ENCODE data around the gene RASSF10. TPM values are rescaled to one million over a fixed set of nuclear protein-coding genes. Genes with fewer than 3 reads are reported as not detected.

RASSF10 gene
- total and polyA plus RNA-seq, 3 experiments from 2014 or later: not detected

DNA sequence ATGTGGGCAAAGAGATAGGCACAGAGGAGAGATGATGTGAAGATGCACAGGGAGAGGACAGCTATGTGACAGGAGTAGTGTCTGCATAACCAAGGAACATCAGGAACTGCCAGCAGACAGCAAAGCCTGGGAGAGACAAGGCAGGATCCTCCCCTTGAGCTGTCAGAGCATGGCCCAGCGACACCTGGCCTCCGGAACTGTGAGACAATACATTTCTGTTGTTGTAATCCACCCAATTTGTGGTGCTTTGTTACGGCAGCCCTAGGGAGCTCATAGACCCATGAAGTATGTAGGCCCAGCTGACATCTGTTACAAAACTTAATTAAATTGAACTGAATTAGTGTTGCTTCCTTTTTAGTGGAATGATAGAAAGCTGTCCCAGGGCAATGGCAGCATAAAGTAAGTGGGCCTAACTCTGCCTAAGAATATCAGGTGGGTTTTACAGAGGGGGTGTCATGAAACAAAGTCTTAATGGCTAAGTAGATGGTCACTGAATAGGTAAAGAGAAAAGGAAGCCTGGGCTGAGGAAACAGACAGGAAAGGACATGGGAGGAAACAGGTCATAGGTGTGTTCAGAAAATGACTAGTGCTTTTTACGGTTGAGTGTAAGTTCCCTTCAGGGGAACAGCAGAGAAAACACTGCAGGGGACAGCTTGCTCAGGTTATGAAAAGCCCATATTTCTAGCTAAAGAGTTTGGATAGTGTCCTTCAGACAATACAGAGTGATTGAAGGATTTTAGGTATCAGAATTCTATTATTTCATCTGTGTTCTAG lies 24.8 kb downstream of the RASSF10 start:
- Histone ChIP-seq H3K27me3 (ENCODE audit: insufficient read depth, low read length, poor library complexity, severe bottlenecking) (peaks cover 8% of the 10 kb centered on the region), H3K36me3 (ENCODE audit: insufficient read depth, low read length) (no peaks in the 10 kb centered on the region), H3K4me3 (ENCODE audit: low read length) (no peak overlapping the region), H3K4me1 (ENCODE audit: insufficient read depth, low read length) (no peaks in the 10 kb centered on the region), H3K27ac (ENCODE audit: low read depth, low read length) (no peak overlapping the region), H3K9me3 (ENCODE audit: low read length) (no peaks in the 10 kb centered on the region)
- no peak for DNase-seq
- ChIA-PET POLR2A (no interaction called here), CTCF (no interaction called here)
- Mint-ChIP-seq H3K9me3 (no peaks in the 10 kb centered on the region), H3K4me3 (no peak overlapping the region), H3K27me3 (peaks cover 7 to 32% of the 10 kb centered on the region in 2 donors), H3K4me1 (no peaks in the 10 kb centered on the region), H3K27ac (no peak overlapping the region), H3K36me3 (no peaks in the 10 kb centered on the region)

DNA sequence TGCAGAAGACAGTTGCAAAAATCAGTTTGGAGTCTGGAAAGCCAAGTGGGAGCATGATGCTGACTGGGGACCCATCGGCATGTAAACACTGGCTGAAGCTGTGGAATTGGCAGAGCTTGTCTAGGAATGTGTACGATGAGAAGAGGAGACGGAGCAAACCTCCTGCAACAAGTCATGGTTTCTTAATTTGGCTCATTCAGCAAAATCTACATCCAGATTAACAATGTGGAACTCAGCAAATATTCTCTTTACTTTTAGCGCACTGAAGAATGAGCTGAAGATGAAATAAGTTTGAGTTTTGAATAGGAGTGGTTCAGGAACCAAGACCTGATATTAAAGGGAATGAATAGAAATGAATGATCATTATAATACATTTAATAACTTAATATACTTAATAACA lies 26.6 kb downstream of the RASSF10 start:
- Mint-ChIP-seq H3K4me3 (no peak overlapping the region), H3K9me3 (peaks cover 0 to 1% (median 0%) of the 10 kb centered on the region in 5 donors), H3K36me3 (no peaks in the 10 kb centered on the region), H3K27ac (no peak overlapping the region), H3K27me3 (peaks cover 13 to 40% of the 10 kb centered on the region in 2 donors), H3K4me1 (no peaks in the 10 kb centered on the region)
- Histone ChIP-seq H3K27ac (ENCODE audit: low read depth, low read length) (no peak overlapping the region), H3K36me3 (ENCODE audit: insufficient read depth, low read length) (no peaks in the 10 kb centered on the region), H3K4me3 (ENCODE audit: low read length) (no peak overlapping the region), H3K4me1 (ENCODE audit: insufficient read depth, low read length) (no peaks in the 10 kb centered on the region), H3K27me3 (ENCODE audit: insufficient read depth, low read length, poor library complexity, severe bottlenecking) (peaks cover 8% of the 10 kb centered on the region), H3K9me3 (ENCODE audit: low read length) (no peaks in the 10 kb centered on the region)
- no peak for DNase-seq
- ChIA-PET CTCF (no interaction called here), POLR2A (no interaction called here)

DNA sequence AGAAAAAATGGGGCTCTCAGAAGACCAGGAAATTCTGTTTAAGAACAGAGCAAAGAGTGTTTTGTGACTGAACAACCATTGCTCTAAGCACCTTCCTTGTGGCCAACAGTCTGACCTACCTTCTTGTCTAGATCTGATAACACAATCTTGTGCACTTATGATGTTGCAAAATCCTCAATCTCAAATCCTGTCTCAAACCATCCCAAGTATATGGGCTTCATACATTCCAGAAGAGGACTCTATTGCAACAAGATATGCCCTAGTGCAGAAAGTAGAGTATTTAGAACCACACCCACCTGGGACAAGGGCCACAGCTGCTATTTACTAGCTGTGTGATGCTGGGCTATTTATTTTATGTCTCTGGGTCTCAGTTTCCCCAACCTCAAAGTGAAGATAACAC lies 27.1 kb downstream of the RASSF10 start:
- no peak overlapping the region for H3K27ac Mint-ChIP-seq
- POLR2A ChIA-PET: no interaction called here
- no peaks in the 10 kb centered on the region for H3K36me3 Mint-ChIP-seq
- H3K4me1 ChIP-seq (ENCODE audit: insufficient read depth, low read length): no peaks in the 10 kb centered on the region
- peaks cover 13 to 44% of the 10 kb centered on the region in 2 donors for H3K27me3 Mint-ChIP-seq
- CTCF ChIA-PET: no interaction called here
- no peaks in the 10 kb centered on the region for H3K36me3 ChIP-seq (ENCODE audit: insufficient read depth, low read length)
- H3K27ac ChIP-seq (ENCODE audit: low read depth, low read length): no peak overlapping the region
- H3K27me3 ChIP-seq (ENCODE audit: insufficient read depth, low read length, poor library complexity, severe bottlenecking): peaks cover 8% of the 10 kb centered on the region
- DNase-seq: no peak
- H3K4me1 Mint-ChIP-seq: no peaks in the 10 kb centered on the region
- H3K4me3 ChIP-seq (ENCODE audit: low read length): no peak overlapping the region
- no peak overlapping the region for H3K4me3 Mint-ChIP-seq
- no peaks in the 10 kb centered on the region for H3K9me3 ChIP-seq (ENCODE audit: low read length)
- peaks cover 0 to 1% (median 0%) of the 10 kb centered on the region in 5 donors for H3K9me3 Mint-ChIP-seq

DNA sequence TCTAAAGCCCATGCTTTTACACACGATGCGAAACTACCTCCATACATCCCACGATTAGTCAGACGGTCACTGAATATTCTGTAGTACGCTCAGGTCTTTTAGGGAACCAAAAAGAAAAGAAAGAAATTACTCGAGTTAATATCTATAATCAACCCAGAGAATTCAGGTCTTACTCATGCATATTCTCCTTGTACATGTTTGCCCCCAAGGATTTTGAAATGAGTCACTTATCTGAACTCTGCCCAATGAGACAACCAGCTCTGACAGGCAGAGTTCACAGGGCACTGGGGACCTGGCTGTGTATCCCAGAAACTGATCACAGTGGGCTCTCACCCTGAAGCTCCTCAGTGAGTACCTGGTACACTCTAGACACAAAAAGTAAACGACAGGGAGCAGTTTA lies 29.2 kb downstream of the RASSF10 start:
- DNase-seq: no peak
- Mint-ChIP-seq H3K4me3 (no peak overlapping the region), H3K4me1 (no peaks in the 10 kb centered on the region), H3K9me3 (peaks cover 0 to 1% (median 0%) of the 10 kb centered on the region in 5 donors), H3K27ac (no peak overlapping the region), H3K36me3 (no peaks in the 10 kb centered on the region), H3K27me3 (peaks cover 15 to 45% of the 10 kb centered on the region in 2 donors)
- Histone ChIP-seq H3K9me3 (ENCODE audit: low read length) (no peaks in the 10 kb centered on the region), H3K27ac (ENCODE audit: low read depth, low read length) (no peak overlapping the region), H3K27me3 (ENCODE audit: insufficient read depth, low read length, poor library complexity, severe bottlenecking) (peaks cover 8% of the 10 kb centered on the region), H3K4me3 (ENCODE audit: low read length) (no peak overlapping the region), H3K36me3 (ENCODE audit: insufficient read depth, low read length) (no peaks in the 10 kb centered on the region), H3K4me1 (ENCODE audit: insufficient read depth, low read length) (no peaks in the 10 kb centered on the region)
- CTCF ChIA-PET: no interaction called here
- POLR2A ChIA-PET: no interaction called here

DNA sequence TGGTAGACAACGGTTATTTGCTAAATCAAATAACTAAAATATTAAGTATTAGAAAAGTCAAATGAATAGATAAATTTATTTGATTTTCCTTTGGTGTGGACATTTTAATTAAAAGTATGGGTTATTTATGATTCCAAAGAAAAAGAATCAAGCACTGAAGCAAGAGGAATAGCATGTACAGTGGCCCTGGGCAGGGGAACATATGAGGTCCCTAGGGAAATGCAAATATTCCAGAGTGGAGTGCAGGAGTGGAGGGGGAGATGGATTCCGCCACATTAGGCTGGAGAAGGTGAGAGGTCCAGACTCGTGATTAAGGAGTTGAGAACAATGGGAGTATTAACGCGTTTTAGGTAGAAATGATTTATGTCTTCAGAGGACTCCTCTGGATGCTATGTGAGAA lies 30.0 kb downstream of the RASSF10 start:
- no peak overlapping the region for H3K27ac Mint-ChIP-seq
- DNase-seq: no peak
- H3K36me3 ChIP-seq (ENCODE audit: insufficient read depth, low read length): no peaks in the 10 kb centered on the region
- POLR2A ChIA-PET: no interaction called here
- no peak overlapping the region for H3K4me3 ChIP-seq (ENCODE audit: low read length)
- no peaks in the 10 kb centered on the region for H3K4me1 ChIP-seq (ENCODE audit: insufficient read depth, low read length)
- H3K27me3 ChIP-seq (ENCODE audit: insufficient read depth, low read length, poor library complexity, severe bottlenecking): peaks cover 4% of the 10 kb centered on the region
- no peaks in the 10 kb centered on the region for H3K36me3 Mint-ChIP-seq
- no peaks in the 10 kb centered on the region for H3K4me1 Mint-ChIP-seq
- peaks cover 15 to 43% of the 10 kb centered on the region in 2 donors for H3K27me3 Mint-ChIP-seq
- CTCF ChIA-PET: no interaction called here
- no peaks in the 10 kb centered on the region for H3K9me3 ChIP-seq (ENCODE audit: low read length)
- no peak overlapping the region for H3K27ac ChIP-seq (ENCODE audit: low read depth, low read length)
- no peak overlapping the region for H3K4me3 Mint-ChIP-seq
- peaks cover 0 to 1% (median 0%) of the 10 kb centered on the region in 5 donors for H3K9me3 Mint-ChIP-seq

DNA sequence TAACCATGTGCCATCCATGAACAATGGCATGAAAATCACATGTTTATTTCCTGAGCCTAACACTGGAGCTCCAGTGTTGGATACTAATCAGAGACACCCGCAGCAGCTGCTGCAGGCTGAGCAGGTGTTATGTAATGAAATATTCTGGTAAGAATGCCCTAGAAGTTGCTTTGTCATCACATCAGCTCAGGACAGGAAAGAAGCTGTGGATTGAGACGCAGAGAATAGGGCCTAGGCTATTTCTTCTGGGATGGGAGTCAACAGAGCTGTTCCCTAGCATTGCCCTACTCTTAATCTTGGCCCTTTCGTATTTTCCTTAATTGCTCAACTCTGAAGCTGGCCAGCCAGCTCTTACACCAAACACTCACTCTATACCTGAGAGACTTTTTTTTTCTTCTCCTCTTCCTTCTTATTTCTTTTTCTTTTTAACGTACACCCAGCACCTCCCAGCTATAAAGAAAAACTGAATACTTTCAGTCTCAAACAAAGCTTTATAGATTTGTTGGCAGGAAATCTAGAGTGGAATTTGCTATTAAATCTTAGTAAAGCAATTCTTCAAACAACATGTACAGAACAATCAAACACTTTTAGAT lies 31.9 kb downstream of the RASSF10 start:
- H3K27ac ChIP-seq (ENCODE audit: low read depth, low read length): no peak overlapping the region
- H3K9me3 Mint-ChIP-seq: peaks cover 0 to 1% (median 0%) of the 10 kb centered on the region in 5 donors
- H3K27me3 ChIP-seq (ENCODE audit: insufficient read depth, low read length, poor library complexity, severe bottlenecking): peaks cover 4% of the 10 kb centered on the region
- CTCF ChIA-PET: no interaction called here
- no peaks in the 10 kb centered on the region for H3K36me3 ChIP-seq (ENCODE audit: insufficient read depth, low read length)
- peaks cover 8 to 29% of the 10 kb centered on the region in 2 donors for H3K27me3 Mint-ChIP-seq
- H3K4me1 ChIP-seq (ENCODE audit: insufficient read depth, low read length): no peaks in the 10 kb centered on the region
- no peak overlapping the region for H3K4me3 ChIP-seq (ENCODE audit: low read length)
- H3K4me1 Mint-ChIP-seq: no peaks in the 10 kb centered on the region
- H3K36me3 Mint-ChIP-seq: no peaks in the 10 kb centered on the region
- H3K9me3 ChIP-seq (ENCODE audit: low read length): no peaks in the 10 kb centered on the region
- DNase-seq: no peak
- POLR2A ChIA-PET: interaction anchor here (0.8 kb wide), 1 partner anchor 19 kb away, joined by 5 read pairs; no protein-coding TSS in a partner anchor
- no peak overlapping the region for H3K4me3 Mint-ChIP-seq
- peak overlapping the region in 1 of 8 donors; percentile 34 for H3K27ac Mint-ChIP-seq

DNA sequence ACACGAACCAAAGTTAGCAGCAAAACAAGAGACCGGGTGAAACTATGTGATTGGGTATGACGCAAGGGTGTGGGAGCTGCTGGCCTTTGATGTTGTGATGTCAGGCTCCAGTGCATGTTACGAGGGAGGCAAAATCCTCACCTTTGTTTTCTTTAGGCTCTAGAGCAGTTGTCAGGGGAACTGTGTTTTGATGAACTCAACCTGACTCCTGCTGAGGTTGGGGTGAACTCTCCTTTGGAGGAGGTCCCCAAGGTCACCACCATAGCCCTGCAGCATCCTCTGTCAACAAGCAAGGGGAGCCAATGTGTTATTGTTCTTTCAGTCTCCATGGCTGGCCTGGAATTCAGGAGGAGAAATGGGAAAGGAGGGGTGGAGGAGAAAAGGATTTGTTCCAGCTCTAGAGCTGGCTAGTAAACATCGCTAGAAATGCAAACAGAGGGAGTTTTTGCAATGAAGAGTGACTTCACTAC lies 33.8 kb downstream of the RASSF10 start:
- H3K27me3 Mint-ChIP-seq: peaks cover 8 to 22% of the 10 kb centered on the region in 2 donors
- DNase-seq: no peak
- POLR2A ChIA-PET: no interaction called here
- H3K4me1 ChIP-seq (ENCODE audit: insufficient read depth, low read length): no peaks in the 10 kb centered on the region
- no peaks in the 10 kb centered on the region for H3K4me1 Mint-ChIP-seq
- H3K27ac Mint-ChIP-seq: no peak overlapping the region
- H3K27ac ChIP-seq (ENCODE audit: low read depth, low read length): no peak overlapping the region
- H3K36me3 Mint-ChIP-seq: no peaks in the 10 kb centered on the region
- H3K36me3 ChIP-seq (ENCODE audit: insufficient read depth, low read length): no peaks in the 10 kb centered on the region
- H3K9me3 Mint-ChIP-seq: peaks cover 0 to 1% (median 0%) of the 10 kb centered on the region in 5 donors
- H3K9me3 ChIP-seq (ENCODE audit: low read length): no peaks in the 10 kb centered on the region
- CTCF ChIA-PET: no interaction called here
- H3K4me3 Mint-ChIP-seq: no peak overlapping the region
- H3K27me3 ChIP-seq (ENCODE audit: insufficient read depth, low read length, poor library complexity, severe bottlenecking): peaks cover 4% of the 10 kb centered on the region
- no peak overlapping the region for H3K4me3 ChIP-seq (ENCODE audit: low read length)

DNA sequence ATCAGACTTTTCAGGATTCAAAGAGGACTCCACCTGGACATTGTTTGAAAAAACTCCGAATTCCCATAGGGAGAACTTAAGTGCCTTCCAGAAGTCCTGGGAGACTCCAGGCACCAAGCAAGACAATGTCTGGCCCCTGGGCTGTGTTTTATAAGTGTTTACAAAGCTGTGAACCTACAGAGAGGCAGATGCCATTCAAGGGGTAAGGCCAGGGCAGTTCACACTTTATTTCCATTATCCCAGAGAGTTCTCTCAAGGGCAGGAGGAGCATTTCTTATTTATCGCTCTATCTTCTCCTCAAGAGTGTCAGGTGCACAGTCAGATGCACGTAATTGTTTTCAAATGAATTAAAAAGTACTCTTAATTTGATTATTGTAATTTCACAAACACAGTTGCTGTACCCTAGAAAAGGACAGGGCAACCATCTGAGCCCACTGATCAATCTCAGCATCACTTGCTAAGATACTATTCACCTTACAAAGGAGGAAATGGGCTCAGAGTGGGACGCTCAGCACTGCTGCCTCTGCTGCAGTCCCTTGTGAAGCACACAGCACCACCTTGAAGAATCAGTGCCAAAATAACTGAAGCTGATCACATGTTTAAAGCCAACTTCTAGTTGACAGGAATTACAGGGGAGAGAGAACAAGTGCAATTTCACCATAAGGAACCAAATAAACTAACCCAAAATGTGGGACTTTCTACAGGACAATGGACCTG lies 35.0 kb downstream of the RASSF10 start:
- no peaks in the 10 kb centered on the region for H3K4me1 ChIP-seq (ENCODE audit: insufficient read depth, low read length)
- POLR2A ChIA-PET: no interaction called here
- Mint-ChIP-seq H3K27ac (no peak overlapping the region), H3K27me3 (peaks cover 7 to 13% of the 10 kb centered on the region in 2 donors), H3K36me3 (no peaks in the 10 kb centered on the region), H3K9me3 (peaks cover 0 to 1% (median 0%) of the 10 kb centered on the region in 5 donors), H3K4me1 (no peaks in the 10 kb centered on the region), H3K4me3 (no peak overlapping the region)
- no peak for DNase-seq
- CTCF ChIA-PET: no interaction called here
- no peaks in the 10 kb centered on the region for H3K9me3 ChIP-seq (ENCODE audit: low read length)
- no peaks in the 10 kb centered on the region for H3K36me3 ChIP-seq (ENCODE audit: insufficient read depth, low read length)
- no peak overlapping the region for H3K27ac ChIP-seq (ENCODE audit: low read depth, low read length)
- no peak overlapping the region for H3K4me3 ChIP-seq (ENCODE audit: low read length)
- no peaks in the 10 kb centered on the region for H3K27me3 ChIP-seq (ENCODE audit: insufficient read depth, low read length, poor library complexity, severe bottlenecking)
